ENCODE data around the gene NMNAT2. TPM values are rescaled to one million over a fixed set of nuclear protein-coding genes. Genes with fewer than 3 reads are reported as not detected.

Gene NMNAT2
- polyA plus RNA-seq, 3 donors = 0.22 to 0.43 TPM; not detected in 1

GRCh38 chr1:183394435-183394834, 23.7 kb downstream of the NMNAT2 start:
- no peak overlapping the region for H3K9ac ChIP-seq (ENCODE audit: insufficient read depth, low read length, poor library complexity, severe bottlenecking)
- H3K9me3 ChIP-seq (replicated peaks in 1 of 2; ENCODE audit: control insufficient read depth in 1 of 2, insufficient read depth in 1 of 2, low read length in 2 of 2) = no peaks in the 10 kb centered on the region
- H2AFZ ChIP-seq (ENCODE audit: insufficient read depth, low read depth, low read length, poor library complexity, severe bottlenecking) = no peak overlapping the region
- no peaks in the 10 kb centered on the region for H4K20me1 ChIP-seq (ENCODE audit: insufficient read depth, low read length)
- TF ChIP-seq CTCF (IDR thresholded peaks at IDR 0.05) = no peak
- 92% methylated on average over 2 of the region's 2 CpGs for WGBS (ENCODE audit: insufficient coverage)
- intact Hi-C loops (cut with micrococcal nuclease) = no loop called here
- DNase-seq = no peak
- no peak overlapping the region for H3K27ac ChIP-seq (ENCODE audit: low read depth in 1 of 2, low read length in 2 of 2)
- no peak overlapping the region for H3K4me2 ChIP-seq (replicated peaks; ENCODE audit: extremely low read depth, low read length, poor library complexity, severe bottlenecking)
- H3K4me1 Mint-ChIP-seq = peaks cover 6% of the 10 kb centered on the region
- H3K27ac Mint-ChIP-seq = no peak overlapping the region
- H3K79me2 ChIP-seq (ENCODE audit: insufficient read depth, low read length) = no peaks in the 10 kb centered on the region
- H3K4me3 Mint-ChIP-seq = no peak overlapping the region
- peaks cover 0 to 4% (median 2%) of the 10 kb centered on the region in 7 donors for H3K9me3 Mint-ChIP-seq
- H3K4me1 ChIP-seq (ENCODE audit: control insufficient read depth in 1 of 2, insufficient read depth in 2 of 2, low read length in 2 of 2) = no peaks in the 10 kb centered on the region
- H3K4me3 ChIP-seq (replicated peaks in 1 of 3; ENCODE audit: low read depth in 2 of 3, low read length in 3 of 3) = no peak overlapping the region
- peaks cover 8 to 12% of the 10 kb centered on the region in 2 donors for H3K27me3 ChIP-seq (ENCODE audit: control insufficient read depth in 2 of 2, insufficient read depth in 2 of 2, low read length in 2 of 2)
- peaks cover 15 to 19% (median 16%) of the 10 kb centered on the region in 3 donors for H3K27me3 Mint-ChIP-seq (ENCODE audit: low read depth in 3 of 3)
- no peaks in the 10 kb centered on the region for H3K36me3 ChIP-seq (replicated peaks in 1 of 2; ENCODE audit: control insufficient read depth in 1 of 2, insufficient read depth in 2 of 2, low read length in 2 of 2)
- no peaks in the 10 kb centered on the region for H3K36me3 Mint-ChIP-seq

- no peak overlapping the region for H3K9ac ChIP-seq (ENCODE audit: insufficient read depth, low read length, poor library complexity, severe bottlenecking)
- H3K36me3 ChIP-seq (replicated peaks in 1 of 2; ENCODE audit: control insufficient read depth in 1 of 2, insufficient read depth in 2 of 2, low read length in 2 of 2) = no peaks in the 10 kb centered on the region
- peaks cover 12 to 14% of the 10 kb centered on the region in 2 donors for H3K27me3 ChIP-seq (ENCODE audit: control insufficient read depth in 2 of 2, insufficient read depth in 2 of 2, low read length in 2 of 2)
- H3K4me2 ChIP-seq (replicated peaks; ENCODE audit: extremely low read depth, low read length, poor library complexity, severe bottlenecking) = no peak overlapping the region
- Mint-ChIP-seq H3K27me3 (ENCODE audit: low read depth in 3 of 3) (peaks cover 14 to 16% (median 15%) of the 10 kb centered on the region in 3 donors), H3K27ac (no peak overlapping the region), H3K4me1 (peaks cover 6% of the 10 kb centered on the region), H3K4me3 (no peak overlapping the region), H3K9me3 (peaks cover 0 to 2% (median 0%) of the 10 kb centered on the region in 7 donors), H3K36me3 (no peaks in the 10 kb centered on the region)
- H3K4me3 ChIP-seq (replicated peaks in 1 of 3; ENCODE audit: low read depth in 2 of 3, low read length in 3 of 3) = no peak overlapping the region
- no peaks in the 10 kb centered on the region for H3K79me2 ChIP-seq (ENCODE audit: insufficient read depth, low read length)
- DNase-seq = no peak
- TF ChIP-seq CTCF (IDR thresholded peaks at IDR 0.05) = no peak
- intact Hi-C loops (cut with micrococcal nuclease) = no loop called here
- 94% methylated on average over 1 of the region's 1 CpG for whole genome bisulfite sequencing (ENCODE audit: insufficient coverage)
- H3K4me1 ChIP-seq (ENCODE audit: control insufficient read depth in 1 of 2, insufficient read depth in 2 of 2, low read length in 2 of 2) = no peaks in the 10 kb centered on the region
- H2AFZ ChIP-seq (ENCODE audit: insufficient read depth, low read depth, low read length, poor library complexity, severe bottlenecking) = no peak overlapping the region
- no peak overlapping the region for H3K27ac ChIP-seq (ENCODE audit: low read depth in 1 of 2, low read length in 2 of 2)
- H4K20me1 ChIP-seq (ENCODE audit: insufficient read depth, low read length) = no peaks in the 10 kb centered on the region
- H3K9me3 ChIP-seq (replicated peaks in 1 of 2; ENCODE audit: control insufficient read depth in 1 of 2, insufficient read depth in 1 of 2, low read length in 2 of 2) = no peaks in the 10 kb centered on the region
These were observed 26.3 kb downstream of the NMNAT2 start for GRCh38 chr1:183391863-183392262.

All from CD14-positive monocyte (primary cell).